GM18907 (cell line): ENCODE data around the gene LCP2.

Source experiments
- ATAC-seq: cut with Tn5 transposase; IDR thresholded peaks from one replicate; pipeline ENCODE4 v1.9.1; 2021; ENCODE audit warnings: mild to moderate bottlenecking, moderate library complexity; ENCODE audit not compliant: unreplicated experiment

The LCP2 gene

GRCh38 chr5:170296935-170297588 lies 515 bp downstream of the LCP2 start:
- ATAC-seq = peak; percentile 57

- ATAC-seq = no peak
Observed at GRCh38 chr5:170296036-170296934, 1.3 kb downstream of the LCP2 start.

GRCh38 chr5:170294556-170294955 lies 3.0 kb downstream of the LCP2 start:
- ATAC-seq = no peak

GRCh38 chr5:170294057-170294456 lies 3.5 kb downstream of the LCP2 start:
- ATAC-seq = no peak

- peak; percentile 83 for ATAC-seq
Observed at GRCh38 chr5:170293273-170293672, 4.3 kb downstream of the LCP2 start.

- no peak for ATAC-seq
Observed at GRCh38 chr5:170292179-170293104, 5.1 kb downstream of the LCP2 start.

GRCh38 chr5:170290498-170290897 lies 7.1 kb downstream of the LCP2 start:
- ATAC-seq = no peak

GRCh38 chr5:170289764-170290163 lies 7.8 kb downstream of the LCP2 start:
- no peak for ATAC-seq

- no peak for ATAC-seq
Observed at GRCh38 chr5:170289121-170289520, 8.5 kb downstream of the LCP2 start.

- ATAC-seq = no peak
Observed at GRCh38 chr5:170288551-170288950, 9.0 kb downstream of the LCP2 start.

- ATAC-seq = no peak
Observed at GRCh38 chr5:170288151-170288550, 9.4 kb downstream of the LCP2 start.

- no peak for ATAC-seq
Observed at GRCh38 chr5:170287532-170287931, 10.0 kb downstream of the LCP2 start.

GRCh38 chr5:170286386-170286925 lies 11.1 kb downstream of the LCP2 start:
- no peak for ATAC-seq

- no peak for ATAC-seq
Observed at GRCh38 chr5:170285181-170285580, 12.4 kb downstream of the LCP2 start.

- ATAC-seq = no peak
Observed at GRCh38 chr5:170284231-170284630, 13.3 kb downstream of the LCP2 start.

GRCh38 chr5:170283296-170283695 lies 14.3 kb downstream of the LCP2 start:
- no peak for ATAC-seq

- no peak for ATAC-seq
Observed at GRCh38 chr5:170280011-170280493, 17.5 kb downstream of the LCP2 start.

GRCh38 chr5:170279459-170279817 lies 18.1 kb downstream of the LCP2 start:
- ATAC-seq = no peak

- ATAC-seq = peak; percentile 96
Observed at GRCh38 chr5:170278611-170279458, 18.7 kb downstream of the LCP2 start.

- no peak for ATAC-seq
Observed at GRCh38 chr5:170277867-170278281, 19.7 kb downstream of the LCP2 start.
